Myocyte (in vitro differentiated cells): ENCODE results near the gene CYP19A1. TPM values are rescaled to one million over a fixed set of nuclear protein-coding genes. Genes with fewer than 3 reads are reported as not detected.

ENCODE experiments used
- DNase-seq: peaks from one replicate; pipeline ENCODE4 v3.0.0-alpha.2; 2012; ENCODE audit warnings: low read depth
- total RNA-seq: library from RNA; depleted of rRNA; stranded (reverse); fragments of >200 nt; gene quantifications from 2 replicates; pipeline ENCODE4 v1.2.3, GENCODE V29; 2014

Gene CYP19A1
- total RNA-seq, 1 donor from 2014 or later, result 5.8 TPM

DNA sequence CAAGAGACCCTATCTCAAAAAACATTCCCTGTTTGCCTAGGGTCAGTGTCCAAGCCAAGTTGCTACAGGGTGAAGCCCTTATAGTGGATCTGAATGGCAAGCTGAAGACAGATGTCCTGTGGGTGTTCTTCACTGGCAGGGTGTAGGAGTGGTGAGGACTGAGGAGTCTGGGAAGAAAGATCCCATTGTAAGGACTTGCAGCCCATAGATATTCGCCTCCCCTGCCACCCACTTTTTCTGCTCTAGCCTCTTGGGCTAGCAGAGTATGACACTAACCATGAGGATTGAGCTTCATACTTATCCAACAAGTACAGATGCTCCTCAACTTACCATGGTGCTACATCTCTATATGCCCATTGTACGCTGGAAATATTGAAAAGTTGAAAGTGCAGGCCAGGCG is 13.2 kb downstream of the CYP19A1 start:
- no peak for DNase-seq

GRCh38 chr15:51323749-51324148 is 14.6 kb downstream of the CYP19A1 start:
- no peak for DNase-seq

DNA sequence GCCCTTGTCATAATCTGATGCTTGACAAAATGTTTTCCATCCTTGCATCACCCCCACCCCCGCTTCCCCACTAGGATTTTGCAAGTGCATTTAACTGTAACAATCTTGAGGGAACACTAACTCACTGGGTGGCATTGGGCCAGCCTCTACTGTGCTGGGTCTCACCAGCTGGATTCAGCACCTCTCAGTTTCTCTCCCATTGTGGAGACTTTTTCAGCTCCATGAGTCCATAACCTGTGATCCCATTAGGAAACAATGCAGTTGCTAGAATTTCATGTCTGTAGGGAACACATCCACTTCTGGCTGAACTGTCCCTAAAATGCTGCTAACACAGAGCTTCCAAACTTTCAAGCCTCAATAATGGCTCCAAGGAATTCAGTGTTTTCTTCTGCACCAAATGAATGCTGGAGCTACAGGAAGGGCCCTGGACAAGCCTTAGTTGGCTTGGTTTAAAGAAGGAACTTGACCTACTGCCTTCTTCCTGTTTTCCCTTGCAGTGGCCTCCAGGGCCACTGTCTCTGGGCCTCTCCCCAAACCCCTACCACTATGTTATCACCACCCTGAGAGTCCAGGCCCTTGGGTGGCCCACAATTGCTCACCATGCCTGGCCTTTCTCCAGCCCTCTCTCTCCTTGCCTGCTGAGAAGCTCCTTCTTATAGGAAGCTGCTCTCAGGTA is 15.6 kb downstream of the CYP19A1 start:
- no peak for DNase-seq

- no peak for DNase-seq
Measured at GRCh38 chr15:51321316-51321715, 17.1 kb downstream of the CYP19A1 start.

DNA sequence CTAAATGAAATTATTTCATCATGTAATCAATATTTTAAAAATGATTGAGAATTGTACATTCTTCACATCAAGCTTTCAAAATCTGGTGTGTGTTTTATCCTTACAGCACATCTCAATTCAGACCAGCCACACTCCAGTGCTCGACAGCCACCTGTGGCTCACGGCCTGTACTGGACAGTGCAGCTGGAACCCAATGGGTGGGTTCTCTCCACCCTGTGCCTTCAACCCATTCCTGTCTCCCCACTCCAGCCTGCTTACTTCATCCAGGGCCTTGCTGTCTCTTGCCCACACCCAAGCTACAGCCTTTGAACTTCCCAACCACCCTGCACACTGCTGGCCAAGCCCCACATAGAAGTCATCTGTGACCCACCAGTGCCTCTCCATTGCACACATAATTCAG is 17.6 kb downstream of the CYP19A1 start:
- DNase-seq, result no peak

GRCh38 chr15:51319539-51319938 is 18.9 kb downstream of the CYP19A1 start:
- no peak for DNase-seq

DNA sequence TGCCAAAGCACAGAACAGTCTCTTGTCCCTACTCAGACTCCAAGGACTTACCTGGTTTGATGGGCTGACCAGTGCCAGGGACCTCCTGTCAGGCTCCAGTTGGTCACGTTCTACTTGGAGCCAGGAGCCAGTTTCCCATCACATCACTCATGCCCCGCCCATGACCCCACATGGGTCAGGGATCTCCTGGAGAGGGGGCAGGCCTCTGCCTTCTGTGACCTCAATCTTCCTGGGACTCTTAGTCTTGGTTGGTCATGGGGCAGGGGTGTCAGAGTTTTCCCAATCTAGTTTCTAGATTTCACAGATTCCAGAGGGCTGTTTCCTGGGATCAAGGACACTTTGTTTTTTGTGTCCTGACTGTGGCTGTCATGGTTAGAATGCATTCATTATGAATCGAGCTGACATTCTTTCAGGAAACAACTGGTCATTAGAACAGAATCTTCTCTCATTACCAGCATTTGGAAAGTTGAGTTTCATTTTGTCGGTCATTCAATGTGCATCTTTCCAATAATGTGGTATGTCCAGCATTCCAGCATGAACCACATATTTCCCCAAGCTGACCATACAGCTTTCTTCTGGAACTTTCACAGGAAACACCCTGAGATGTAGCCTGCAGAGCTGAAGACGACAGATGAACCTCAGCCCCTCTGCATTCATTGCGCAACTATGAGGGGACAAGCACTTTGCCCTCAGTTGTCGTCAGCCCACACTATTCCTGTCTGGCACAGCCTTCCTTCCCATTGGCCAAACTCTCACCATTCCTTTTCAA is 19.8 kb downstream of the CYP19A1 start:
- DNase-seq, result peak; percentile 41

DNA sequence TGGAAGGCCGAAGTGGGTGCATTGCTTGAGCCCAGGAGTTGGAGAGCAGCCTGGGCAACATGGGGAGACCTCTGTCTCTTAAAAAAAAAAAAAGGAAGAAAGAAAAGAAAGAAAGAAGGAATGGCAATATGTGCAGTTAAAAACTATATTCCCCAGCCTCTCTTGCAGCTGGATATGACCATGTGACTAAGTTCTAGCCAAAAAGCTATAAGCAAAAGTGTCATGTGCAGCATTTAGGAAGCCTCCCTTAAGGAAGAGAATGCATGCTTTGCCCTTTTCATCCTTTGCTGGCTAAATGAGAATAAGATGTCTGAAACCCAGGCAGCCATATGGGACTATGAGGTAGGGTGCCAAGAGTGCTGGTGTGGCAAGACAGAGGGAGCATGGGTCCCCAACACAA is 21.8 kb downstream of the CYP19A1 start:
- DNase-seq, result no peak

DNA sequence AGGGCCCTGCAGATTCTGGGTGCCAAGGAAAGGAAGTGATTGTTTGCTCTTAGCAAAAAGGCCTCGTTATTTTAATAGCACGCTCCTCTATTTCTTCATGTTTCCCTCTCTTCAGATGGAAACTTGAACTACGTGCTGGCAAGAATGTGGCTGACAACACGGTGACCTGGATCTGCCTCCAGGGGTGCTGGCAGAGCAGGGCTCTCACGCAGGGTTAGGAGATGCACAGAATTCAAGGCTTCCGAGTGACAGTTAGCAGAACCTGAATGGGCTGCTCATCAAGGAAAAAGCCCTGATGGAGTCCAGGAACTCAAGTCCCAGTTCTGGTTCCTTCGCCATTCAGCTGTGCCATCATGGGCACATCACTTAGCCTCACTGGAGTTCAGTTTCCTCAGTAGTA is 22.7 kb downstream of the CYP19A1 start:
- no peak for DNase-seq

DNA sequence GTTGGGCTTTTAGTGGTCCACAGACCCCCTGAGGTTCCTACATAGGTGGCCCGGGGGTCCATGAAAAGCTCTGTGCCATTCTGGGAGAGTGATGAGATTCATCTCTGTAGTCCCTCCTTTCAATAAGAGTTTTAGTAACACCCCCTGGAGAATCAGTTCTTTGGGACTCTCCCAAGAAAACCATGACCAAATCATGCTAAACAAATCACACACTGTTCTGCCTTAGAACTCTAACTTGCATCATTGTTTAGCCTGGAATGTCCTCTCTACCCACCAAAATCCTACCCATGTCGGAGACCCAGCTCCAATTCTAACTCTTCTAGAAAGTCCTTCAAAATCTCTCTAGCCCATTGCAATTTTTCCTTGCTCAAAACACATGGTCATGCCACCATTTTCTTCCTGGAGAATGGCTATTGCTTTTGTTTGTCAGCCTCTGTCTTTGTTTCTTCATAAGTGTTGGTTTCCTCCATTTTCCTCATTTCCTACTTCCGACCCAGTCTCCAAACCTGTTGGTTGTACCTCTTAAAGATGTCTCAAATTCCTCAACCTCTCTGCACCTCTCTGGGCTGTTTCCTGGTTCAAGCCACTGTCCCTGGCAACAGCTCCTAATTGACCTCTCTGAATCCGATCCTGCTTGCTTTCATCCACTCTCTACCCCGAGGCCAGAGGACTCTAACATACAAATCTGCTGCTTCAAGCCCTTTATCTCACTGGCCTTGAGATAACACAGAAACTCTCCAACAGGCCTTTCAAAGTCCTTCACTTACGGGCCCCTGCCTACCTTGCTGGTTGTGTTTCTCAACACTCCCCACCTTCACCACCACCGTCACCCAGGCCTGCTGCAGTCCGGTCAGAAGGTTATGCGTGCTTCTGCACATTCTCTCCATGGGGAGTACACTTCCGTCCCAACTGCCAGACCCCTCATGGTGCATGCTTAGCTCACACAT is 23.7 kb downstream of the CYP19A1 start:
- no peak for DNase-seq

DNA sequence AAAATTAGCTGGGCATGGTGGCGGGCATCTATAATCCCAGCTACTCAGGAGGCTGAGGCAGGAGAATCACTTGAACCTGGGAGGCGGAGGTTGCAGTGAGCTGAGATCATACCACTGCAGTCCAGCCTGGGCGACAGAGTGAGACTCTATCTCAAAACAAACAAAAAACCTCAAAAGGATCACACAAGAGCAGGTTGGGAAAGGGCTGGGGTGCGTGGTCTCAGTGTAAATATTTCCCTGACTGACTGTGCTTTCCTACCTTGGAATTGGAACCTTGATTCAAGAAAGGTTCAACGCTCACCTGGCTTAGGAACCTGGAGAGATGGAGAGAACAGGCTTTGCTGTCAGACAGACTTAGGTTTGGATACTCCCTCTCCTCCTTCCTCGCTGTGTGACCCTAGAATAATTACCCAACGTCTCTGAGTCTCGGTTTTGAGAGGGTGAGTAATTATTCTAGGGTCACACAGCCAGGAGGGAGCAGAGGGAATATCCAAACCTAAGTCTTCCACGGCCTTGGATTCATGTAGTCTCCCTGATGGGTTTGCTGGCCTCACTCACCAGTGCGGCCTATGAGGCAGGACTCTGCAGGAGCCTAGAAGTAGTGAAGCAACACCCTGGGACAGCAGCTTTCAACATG is 24.6 kb downstream of the CYP19A1 start:
- no peak for DNase-seq

GRCh38 chr15:51313074-51313393 is 25.4 kb downstream of the CYP19A1 start:
- DNase-seq, result no peak

GRCh38 chr15:51312166-51313073 is 26.0 kb downstream of the CYP19A1 start:
- DNase-seq, result no peak

GRCh38 chr15:51311510-51311909 is 26.9 kb downstream of the CYP19A1 start:
- DNase-seq, result no peak

DNA sequence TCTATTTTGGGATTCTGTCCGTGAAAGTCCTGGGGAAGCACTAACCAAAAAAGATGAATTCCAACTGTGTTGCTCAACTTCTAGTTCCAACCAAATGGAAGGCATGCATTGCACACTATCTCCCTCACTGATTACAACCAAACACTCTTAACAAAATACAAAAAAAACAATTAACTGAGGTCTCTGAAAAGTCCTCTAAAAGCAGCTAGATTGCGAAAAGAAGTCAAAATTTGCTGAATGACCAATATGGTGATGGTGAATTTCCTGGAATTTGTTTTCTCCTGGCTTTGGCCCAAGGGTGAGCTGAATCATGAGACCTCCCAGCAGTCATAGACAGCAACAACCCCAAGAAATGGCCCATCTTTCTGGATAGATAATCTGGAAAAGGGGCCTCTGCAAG is 28.3 kb downstream of the CYP19A1 start:
- peak; percentile 16 for DNase-seq

DNA sequence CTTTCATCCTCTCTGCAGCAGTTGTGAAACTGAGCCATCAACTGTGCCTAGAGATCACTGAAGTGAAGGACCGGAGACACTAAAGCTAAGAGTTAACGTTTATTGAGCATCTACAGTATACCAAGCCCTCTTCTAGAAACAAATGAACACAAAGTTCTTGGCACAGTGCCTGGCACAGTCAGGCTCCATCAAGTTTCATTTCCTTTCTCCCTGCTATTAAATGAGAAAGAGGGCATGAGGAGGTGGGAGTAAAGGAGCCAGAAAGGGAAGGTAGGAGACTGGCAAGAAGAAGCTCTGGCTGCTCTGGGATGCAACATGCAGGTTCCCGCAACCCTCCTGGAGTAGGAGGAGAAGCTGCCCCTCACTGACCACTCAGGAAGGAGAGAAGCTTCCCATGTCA is 30.6 kb downstream of the CYP19A1 start:
- no peak for DNase-seq

GRCh38 chr15:51307325-51307724 is 31.1 kb downstream of the CYP19A1 start:
- no peak for DNase-seq

DNA sequence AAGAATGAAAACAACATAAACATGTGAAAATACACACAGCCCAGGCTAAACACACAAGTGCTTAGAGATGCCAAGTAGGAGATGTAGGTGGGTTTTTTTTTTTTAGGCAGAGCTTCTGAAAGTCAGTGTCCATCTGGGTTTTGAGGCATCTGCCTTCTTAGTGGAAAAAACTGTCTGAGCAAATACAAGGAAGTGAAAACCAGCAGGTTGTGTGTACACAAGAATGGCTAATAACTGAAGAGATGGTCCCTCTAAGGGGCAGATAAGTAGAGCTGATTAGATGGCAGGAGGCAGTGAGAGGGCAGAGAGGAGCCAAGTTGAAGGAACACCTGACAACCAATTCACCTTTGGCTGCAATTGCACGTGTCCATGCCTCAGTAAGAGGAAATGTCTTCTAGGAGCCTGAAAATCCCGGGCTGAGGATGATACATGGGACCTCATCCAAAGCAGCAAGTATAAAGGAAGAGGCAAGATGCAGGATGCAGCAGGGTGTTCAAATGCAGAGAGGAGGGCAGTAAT is 34.9 kb downstream of the CYP19A1 start:
- DNase-seq, result no peak

DNA sequence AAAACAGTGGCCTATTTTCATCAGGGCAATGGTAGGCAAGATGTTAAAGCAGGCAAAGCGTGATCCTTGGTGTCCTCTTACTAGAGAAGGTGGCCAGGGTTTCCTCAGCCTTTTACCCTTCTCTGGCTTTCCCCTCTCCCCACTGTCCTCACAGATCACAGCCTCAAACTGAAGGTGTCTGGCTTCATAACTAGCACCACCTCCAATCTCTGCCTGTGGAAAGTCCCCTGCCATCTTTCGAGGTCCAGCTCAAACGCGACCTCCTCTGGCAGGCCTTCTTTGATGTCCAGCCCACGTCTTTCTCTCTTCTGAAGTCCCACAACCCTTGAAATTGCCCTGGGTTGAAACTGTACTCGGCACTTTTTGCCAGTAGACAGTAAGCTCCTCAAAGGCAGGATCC is 35.9 kb downstream of the CYP19A1 start:
- DNase-seq, result no peak
